Measurements from ENCODE around the gene TOR1AIP1. TPM values are rescaled to one million over a fixed set of nuclear protein-coding genes. Genes with fewer than 3 reads are reported as not detected.

TOR1AIP1 gene
- total RNA-seq, 1 donor from 2014 or later = 60.6 TPM

DNA sequence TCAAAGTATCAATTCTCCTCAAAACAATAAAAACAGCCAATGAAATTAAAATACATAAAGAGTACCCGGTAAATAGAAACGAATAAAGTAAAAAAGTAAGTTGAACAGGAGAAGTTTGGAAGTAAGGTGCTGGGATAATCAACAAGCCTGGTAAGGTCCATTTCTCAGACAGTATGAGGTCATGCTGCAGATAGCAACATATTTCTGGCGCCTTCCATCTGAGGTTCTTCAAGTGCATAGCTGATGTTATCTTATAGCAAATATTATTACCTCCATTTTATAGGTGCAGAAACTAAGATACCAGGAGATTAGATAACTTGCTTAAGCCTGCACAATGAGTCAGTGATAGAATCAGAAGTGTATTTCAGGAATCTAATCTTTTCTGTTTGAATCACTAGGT is 48.8 kb downstream of the TOR1AIP1 start:
- no peaks in the 10 kb centered on the region for H3K9me3 Mint-ChIP-seq (ENCODE audit: unreplicated experiment)
- H3K36me3 Mint-ChIP-seq (ENCODE audit: unreplicated experiment) = no peaks in the 10 kb centered on the region
- no peak overlapping the region for H3K27ac Mint-ChIP-seq (ENCODE audit: unreplicated experiment)
- H3K4me1 Mint-ChIP-seq (ENCODE audit: unreplicated experiment) = peaks cover 5% of the 10 kb centered on the region
- DNase-seq (ENCODE audit: extremely low spot score, unreplicated experiment) = no peak
- TF ChIP-seq, protein P1, sequence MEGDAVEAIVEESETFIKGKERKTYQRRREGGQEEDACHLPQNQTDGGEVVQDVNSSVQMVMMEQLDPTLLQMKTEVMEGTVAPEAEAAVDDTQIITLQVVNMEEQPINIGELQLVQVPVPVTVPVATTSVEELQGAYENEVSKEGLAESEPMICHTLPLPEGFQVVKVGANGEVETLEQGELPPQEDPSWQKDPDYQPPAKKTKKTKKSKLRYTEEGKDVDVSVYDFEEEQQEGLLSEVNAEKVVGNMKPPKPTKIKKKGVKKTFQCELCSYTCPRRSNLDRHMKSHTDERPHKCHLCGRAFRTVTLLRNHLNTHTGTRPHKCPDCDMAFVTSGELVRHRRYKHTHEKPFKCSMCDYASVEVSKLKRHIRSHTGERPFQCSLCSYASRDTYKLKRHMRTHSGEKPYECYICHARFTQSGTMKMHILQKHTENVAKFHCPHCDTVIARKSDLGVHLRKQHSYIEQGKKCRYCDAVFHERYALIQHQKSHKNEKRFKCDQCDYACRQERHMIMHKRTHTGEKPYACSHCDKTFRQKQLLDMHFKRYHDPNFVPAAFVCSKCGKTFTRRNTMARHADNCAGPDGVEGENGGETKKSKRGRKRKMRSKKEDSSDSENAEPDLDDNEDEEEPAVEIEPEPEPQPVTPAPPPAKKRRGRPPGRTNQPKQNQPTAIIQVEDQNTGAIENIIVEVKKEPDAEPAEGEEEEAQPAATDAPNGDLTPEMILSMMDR (IDR thresholded peaks at IDR 0.05) = no peak
- H3K27me3 Mint-ChIP-seq (ENCODE audit: unreplicated experiment) = no peaks in the 10 kb centered on the region
- H3K4me3 Mint-ChIP-seq (ENCODE audit: unreplicated experiment) = no peak overlapping the region

DNA sequence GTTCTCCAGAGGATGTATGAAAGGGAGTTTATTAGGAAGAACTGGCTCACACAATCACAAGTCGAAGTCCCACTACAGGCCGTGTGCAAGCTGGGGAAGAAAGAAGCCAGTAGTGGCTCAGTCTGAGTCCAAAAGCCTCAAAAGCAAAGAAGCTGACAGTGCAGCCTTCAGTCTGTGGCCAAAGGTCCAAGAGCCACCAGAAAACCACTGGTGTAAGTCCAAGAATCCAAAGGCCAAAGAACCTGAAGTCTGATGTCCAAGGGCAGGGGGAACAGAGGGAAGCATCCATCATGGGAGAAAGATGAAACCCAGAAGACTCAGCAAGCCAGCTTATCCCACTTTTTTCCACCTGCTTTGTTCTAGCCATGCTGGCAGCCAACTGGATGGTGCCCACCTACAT is 51.1 kb downstream of the TOR1AIP1 start:
- Mint-ChIP-seq H3K4me3 (ENCODE audit: unreplicated experiment) (no peak overlapping the region), H3K27ac (ENCODE audit: unreplicated experiment) (no peak overlapping the region), H3K27me3 (ENCODE audit: unreplicated experiment) (peaks cover 11% of the 10 kb centered on the region), H3K4me1 (ENCODE audit: unreplicated experiment) (peaks cover 5% of the 10 kb centered on the region), H3K36me3 (ENCODE audit: unreplicated experiment) (no peaks in the 10 kb centered on the region), H3K9me3 (ENCODE audit: unreplicated experiment) (no peaks in the 10 kb centered on the region)
- no peak for DNase-seq (ENCODE audit: extremely low spot score, unreplicated experiment)
- TF ChIP-seq, protein P1 (IDR thresholded peaks at IDR 0.05) = no peak

GRCh38 chr1:179935909-179936496 is 53.9 kb downstream of the TOR1AIP1 start:
- TF ChIP-seq, protein P1 (IDR thresholded peaks at IDR 0.05) = no peak
- H3K4me3 Mint-ChIP-seq (ENCODE audit: unreplicated experiment) = no peak overlapping the region
- no peak overlapping the region for H3K27ac Mint-ChIP-seq (ENCODE audit: unreplicated experiment)
- no peak for DNase-seq (ENCODE audit: extremely low spot score, unreplicated experiment)
- peaks cover 18% of the 10 kb centered on the region for H3K27me3 Mint-ChIP-seq (ENCODE audit: unreplicated experiment)
- H3K36me3 Mint-ChIP-seq (ENCODE audit: unreplicated experiment) = no peaks in the 10 kb centered on the region
- no peaks in the 10 kb centered on the region for H3K9me3 Mint-ChIP-seq (ENCODE audit: unreplicated experiment)
- H3K4me1 Mint-ChIP-seq (ENCODE audit: unreplicated experiment) = no peaks in the 10 kb centered on the region

- Mint-ChIP-seq H3K4me1 (ENCODE audit: unreplicated experiment) (no peaks in the 10 kb centered on the region), H3K27me3 (ENCODE audit: unreplicated experiment) (peaks cover 18% of the 10 kb centered on the region), H3K27ac (ENCODE audit: unreplicated experiment) (no peak overlapping the region), H3K4me3 (ENCODE audit: unreplicated experiment) (no peak overlapping the region), H3K36me3 (ENCODE audit: unreplicated experiment) (no peaks in the 10 kb centered on the region), H3K9me3 (ENCODE audit: unreplicated experiment) (no peaks in the 10 kb centered on the region)
- DNase-seq (ENCODE audit: extremely low spot score, unreplicated experiment) = no peak
- TF ChIP-seq, protein P1 (IDR thresholded peaks at IDR 0.05) = no peak
Observed at GRCh38 chr1:179937668-179938254, 55.7 kb downstream of the TOR1AIP1 start.

GRCh38 chr1:179938752-179939151 is 56.7 kb downstream of the TOR1AIP1 start:
- TF ChIP-seq, protein P1 (IDR thresholded peaks at IDR 0.05) = no peak
- Mint-ChIP-seq H3K27ac (ENCODE audit: unreplicated experiment) (no peak overlapping the region), H3K36me3 (ENCODE audit: unreplicated experiment) (no peaks in the 10 kb centered on the region), H3K27me3 (ENCODE audit: unreplicated experiment) (peaks cover 18% of the 10 kb centered on the region), H3K9me3 (ENCODE audit: unreplicated experiment) (no peaks in the 10 kb centered on the region), H3K4me1 (ENCODE audit: unreplicated experiment) (no peaks in the 10 kb centered on the region), H3K4me3 (ENCODE audit: unreplicated experiment) (no peak overlapping the region)
- no peak for DNase-seq (ENCODE audit: extremely low spot score, unreplicated experiment)
